GM18868 (cell line): ENCODE measurements around the gene PNRC2.
"Not testable (repeated sequence)": the region's sequence is repeated elsewhere in the genome, so short reads cannot be mapped to it uniquely, and the experiment has no call there.

Experiments used
- ATAC-seq: cut with Tn5 transposase; IDR thresholded peaks from one replicate; pipeline ENCODE4 v1.9.1; 2021; ENCODE audit warnings: mild to moderate bottlenecking, moderate library complexity; ENCODE audit not compliant: unreplicated experiment

The PNRC2 gene

GRCh38 chr1:23987038-23987437 is 27.4 kb downstream of the PNRC2 start:
- not testable (repeated sequence) for ATAC-seq

- no peak for ATAC-seq
Observed at GRCh38 chr1:23989263-23989662, 29.6 kb downstream of the PNRC2 start.

DNA sequence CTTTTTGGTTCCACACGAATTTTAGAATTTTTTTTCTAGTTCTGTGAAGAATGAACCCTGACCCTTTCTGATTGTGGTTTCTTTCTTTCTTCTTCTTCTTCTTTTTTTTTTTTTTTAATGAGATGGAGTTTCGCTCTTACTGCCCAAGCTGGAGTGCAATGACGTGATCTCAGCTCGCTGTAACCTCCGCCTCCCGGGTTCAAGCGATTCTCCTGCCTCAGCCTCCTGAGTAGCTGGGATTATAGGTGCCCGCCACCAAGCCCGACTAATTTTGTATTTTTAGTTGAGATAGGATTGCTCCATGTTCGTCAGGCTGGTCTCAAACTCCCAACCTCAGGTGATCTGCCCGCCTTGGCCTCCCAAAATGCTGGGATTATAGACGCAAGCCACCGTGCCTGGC is 32.4 kb downstream of the PNRC2 start:
- not testable (repeated sequence) for ATAC-seq

- no peak for ATAC-seq
Observed at GRCh38 chr1:23995431-23995837, 35.8 kb downstream of the PNRC2 start.

DNA sequence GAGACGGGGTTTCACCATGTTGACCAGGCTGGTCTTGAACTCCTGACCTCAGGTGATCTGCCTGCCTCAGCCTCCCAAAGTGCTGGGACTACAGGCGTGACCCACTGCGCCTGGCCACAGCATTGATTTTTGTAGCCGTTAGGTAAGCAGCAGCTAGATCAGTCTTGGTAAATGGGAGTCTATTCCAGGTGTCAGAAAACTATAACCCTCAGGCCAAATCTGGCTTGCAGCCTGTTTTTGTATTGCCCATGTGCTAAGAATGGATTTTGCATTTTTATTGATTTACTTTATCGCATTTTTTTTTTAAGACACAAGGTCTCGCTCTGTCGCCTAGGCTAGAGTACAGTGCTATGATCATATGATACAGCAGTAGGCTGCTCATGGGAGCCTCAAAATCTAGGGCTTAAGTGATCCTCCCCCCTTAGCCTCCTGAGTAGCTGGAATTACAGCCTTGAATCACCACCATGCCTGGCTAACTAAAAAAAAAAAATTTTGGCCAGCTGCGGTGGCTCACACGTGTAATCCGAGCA is 37.1 kb downstream of the PNRC2 start:
- ATAC-seq = no peak

DNA sequence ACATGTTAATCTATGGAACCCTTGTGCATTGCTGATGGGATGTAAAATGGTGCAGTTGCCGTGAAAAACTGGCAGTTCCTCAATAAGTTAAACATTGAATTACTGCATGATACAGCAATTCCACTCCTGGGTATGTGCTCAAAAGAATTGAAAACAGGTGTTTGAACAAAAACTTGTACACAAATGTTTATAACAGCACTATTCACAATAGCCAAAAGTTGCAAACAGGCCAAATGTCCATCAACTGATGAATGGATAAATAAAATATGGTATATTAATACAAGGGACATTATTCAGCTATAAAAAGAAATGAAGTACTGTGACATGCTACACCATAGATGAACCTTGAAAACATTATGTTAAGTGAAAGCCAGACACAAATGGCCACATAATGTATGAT is 38.2 kb downstream of the PNRC2 start:
- ATAC-seq = no peak

- ATAC-seq = no peak
Observed at GRCh38 chr1:23999156-23999671, 39.6 kb downstream of the PNRC2 start.

GRCh38 chr1:24002695-24003094 is 43.1 kb downstream of the PNRC2 start:
- ATAC-seq = no peak

DNA sequence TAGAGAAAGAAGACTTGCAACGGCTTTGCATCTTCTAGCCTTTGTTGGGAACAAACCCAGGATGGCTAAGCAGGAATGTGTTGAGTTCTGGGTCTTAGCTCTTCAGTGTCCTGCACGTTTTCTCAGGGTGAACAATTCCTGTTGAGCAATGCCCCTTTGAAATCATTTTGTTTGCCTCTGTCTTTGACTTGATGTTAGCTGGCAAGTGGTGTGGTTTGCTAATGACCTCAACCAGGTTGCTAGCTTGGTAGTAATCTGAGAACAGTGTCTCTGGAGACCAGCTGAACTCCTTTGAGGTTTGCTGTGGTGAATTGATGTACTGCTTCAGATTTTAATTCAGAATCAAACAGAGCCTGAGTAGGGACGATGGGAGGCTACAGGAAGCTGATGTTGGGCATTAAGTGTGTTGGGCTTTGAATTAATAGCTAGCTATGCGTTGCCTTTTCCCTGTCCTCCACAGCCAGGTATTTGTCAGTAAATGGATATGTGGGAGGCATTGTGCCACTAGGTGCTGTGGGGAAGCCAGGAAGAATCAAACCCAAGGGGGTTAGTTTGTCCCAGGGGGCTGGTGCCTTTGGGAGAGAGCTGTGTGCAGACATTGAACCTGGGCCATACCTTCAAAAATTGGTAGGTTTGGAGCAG is 43.8 kb downstream of the PNRC2 start:
- no peak for ATAC-seq

DNA sequence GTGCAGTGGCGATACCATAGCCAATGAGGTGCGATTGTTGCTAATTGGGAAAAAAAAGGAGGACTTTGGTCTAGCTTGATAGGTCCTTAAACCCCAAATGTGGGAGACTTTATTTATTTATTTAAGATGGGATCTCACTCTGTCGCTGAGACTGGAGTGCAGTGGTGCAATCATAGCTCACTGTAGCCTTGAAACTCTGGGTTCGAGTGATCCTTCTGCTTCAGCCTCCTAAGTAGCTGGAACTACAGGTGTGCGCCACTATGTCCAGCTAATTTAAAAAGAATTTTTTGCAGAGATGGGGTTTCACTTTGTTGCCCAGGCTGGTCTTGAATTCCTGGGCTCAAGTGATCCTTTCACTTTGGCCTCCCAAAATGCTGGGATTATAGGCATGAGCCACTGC is 44.5 kb downstream of the PNRC2 start:
- ATAC-seq = no peak

GRCh38 chr1:24005163-24005562 is 45.5 kb downstream of the PNRC2 start:
- no peak for ATAC-seq

GRCh38 chr1:24007079-24007478 is 47.5 kb downstream of the PNRC2 start:
- no peak for ATAC-seq

- ATAC-seq = not testable (repeated sequence)
Observed at GRCh38 chr1:24008574-24009184, 49.1 kb downstream of the PNRC2 start.

GRCh38 chr1:24009406-24009805 is 49.8 kb downstream of the PNRC2 start:
- ATAC-seq = no peak

DNA sequence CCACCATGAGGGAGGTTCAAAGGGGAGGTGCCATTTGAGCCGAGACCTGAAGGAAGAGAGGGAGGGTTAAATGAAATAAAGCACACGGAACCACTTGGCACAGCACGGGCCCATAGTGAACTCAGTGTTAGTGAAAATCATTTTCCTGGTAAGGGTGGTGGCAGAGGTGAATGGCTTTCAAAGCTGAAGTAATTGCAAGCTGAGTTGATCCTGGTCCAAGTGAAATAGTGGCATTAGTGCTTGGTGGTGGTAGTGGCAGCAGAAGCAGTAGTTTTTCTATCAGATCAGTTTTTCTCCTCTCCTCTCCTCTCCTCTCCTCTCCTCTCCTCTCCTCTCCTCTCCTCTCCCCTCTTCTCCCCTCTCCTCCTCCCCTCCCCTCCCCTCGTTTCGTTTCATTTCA is 51.0 kb downstream of the PNRC2 start:
- ATAC-seq = no peak

DNA sequence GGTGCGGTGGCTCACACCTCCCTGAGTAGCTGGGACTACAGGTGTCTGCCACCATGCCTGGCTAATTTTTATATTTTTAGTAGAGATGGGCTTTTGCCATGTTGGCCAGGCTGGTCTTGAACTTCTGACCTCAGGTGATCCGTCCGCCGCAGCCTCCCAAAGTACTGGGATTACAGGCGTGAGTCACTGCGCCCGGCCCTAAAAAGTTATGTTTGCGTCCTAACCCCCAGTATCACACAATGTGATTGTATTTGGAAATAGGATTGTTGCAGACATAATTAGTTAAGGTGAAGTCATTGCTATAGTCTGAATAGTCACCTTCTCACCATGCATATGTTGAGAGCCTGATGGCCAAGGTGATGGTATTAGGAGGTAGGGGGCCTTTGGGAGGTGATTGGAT is 53.2 kb downstream of the PNRC2 start:
- not testable (repeated sequence) for ATAC-seq
